SU-DHL-6 (cell line): ENCODE measurements around the gene KIF16B.

Experiments
- H2AFZ ChIP-seq: fragments of 200-600 bp; sonication (generic); 2 replicates; pipeline ENCODE4 v1.6.1; 2014; ENCODE audit warnings: low read depth, mild to moderate bottlenecking, moderate library complexity, mixed read lengths, antibody characterized with exemption, low read length; ENCODE audit not compliant: severe bottlenecking
- H3F3A ChIP-seq: fragments of 200-600 bp; shearing (Covaris generic); 2 replicates; pipeline ENCODE4 v1.6.0; 2016; ENCODE audit warnings: antibody characterized with exemption, mild to moderate bottlenecking; ENCODE audit not compliant: insufficient read depth
- H3K27ac ChIP-seq: fragments of 200-600 bp; sonication (generic); 2 replicates; pipeline ENCODE4 v1.5.1; 2016; ENCODE audit warnings: low read depth, mild to moderate bottlenecking, low read length, moderate library complexity, mixed read lengths
- H3K27me3 ChIP-seq: fragments of 200-600 bp; sonication (generic), shearing (Covaris generic); 2 replicates; pipeline ENCODE4 v1.6.0; 2014; ENCODE audit warnings: mild to moderate bottlenecking, low read length
- H3K36me3 ChIP-seq: fragments of 200-600 bp; sonication (generic); 2 replicates; pipeline ENCODE4 v1.6.1; 2014; ENCODE audit warnings: mild to moderate bottlenecking, low read length, mixed read lengths
- H3K4me2 ChIP-seq: fragments of 300-600, 200-600 bp; shearing (Covaris generic), sonication (generic); 2 replicates; pipeline ENCODE4 v1.6.0; 2014; ENCODE audit warnings: low read length, low read depth, mild to moderate bottlenecking; ENCODE audit not compliant: poor library complexity, severe bottlenecking
- H3K4me3 ChIP-seq: fragments of 200-600 bp; sonication (generic); 2 replicates; pipeline ENCODE4 v1.5.1; 2014; ENCODE audit warnings: antibody characterized with exemption, low read length, mild to moderate bottlenecking, mixed read lengths; ENCODE audit not compliant: insufficient read depth, poor library complexity, severe bottlenecking
- H3K79me2 ChIP-seq: fragments of 200-600 bp; sonication (generic); 2 replicates; pipeline ENCODE4 v1.6.1; 2014; ENCODE audit warnings: mild to moderate bottlenecking, low read length, moderate library complexity; ENCODE audit not compliant: insufficient read depth
- H3K9ac ChIP-seq: fragments of 200-600 bp; sonication (generic); 2 replicates; pipeline ENCODE4 v1.7.0; 2014; ENCODE audit warnings: mild to moderate bottlenecking, low read length
- H3K9me2 ChIP-seq: fragments of 200-600 bp; sonication (generic); replicated peaks from 2 replicates; pipeline ENCODE4 v1.6.1; 2014; ENCODE audit warnings: low read length; ENCODE audit not compliant: insufficient read depth
- H3K9me3 ChIP-seq: fragments of 200-600 bp; sonication (generic); 2 replicates; pipeline ENCODE4 v1.6.1; 2014; ENCODE audit warnings: low read length, mixed read lengths; ENCODE audit not compliant: insufficient read depth
- H4K20me1 ChIP-seq: fragments of 200-600 bp; sonication (generic); 2 replicates; pipeline ENCODE4 v1.6.1; 2014; ENCODE audit warnings: low read depth, mild to moderate bottlenecking, antibody characterized with exemption, low read length, moderate library complexity, mixed read lengths
- EZH2phosphoT487 ChIP-seq: fragments of 200-600 bp; sonication (generic), shearing (Covaris generic); conservative IDR thresholded peaks from 2 replicates; pipeline ENCODE4 v1.6.1; 2018; ENCODE audit warnings: mild to moderate bottlenecking, antibody characterized with exemption, low read length, moderate library complexity, mixed read lengths
- TF ChIP-seq, protein P1 (sequence below): fragments of 200-600 bp; sonication (generic); IDR thresholded peaks from one replicate; pipeline ENCODE4 v1.5.1; 2017; ENCODE audit warnings: antibody characterized with exemption, mild to moderate bottlenecking, low read length, moderate library complexity; ENCODE audit not compliant: insufficient read depth, poor library complexity, severe bottlenecking

The KIF16B gene

DNA sequence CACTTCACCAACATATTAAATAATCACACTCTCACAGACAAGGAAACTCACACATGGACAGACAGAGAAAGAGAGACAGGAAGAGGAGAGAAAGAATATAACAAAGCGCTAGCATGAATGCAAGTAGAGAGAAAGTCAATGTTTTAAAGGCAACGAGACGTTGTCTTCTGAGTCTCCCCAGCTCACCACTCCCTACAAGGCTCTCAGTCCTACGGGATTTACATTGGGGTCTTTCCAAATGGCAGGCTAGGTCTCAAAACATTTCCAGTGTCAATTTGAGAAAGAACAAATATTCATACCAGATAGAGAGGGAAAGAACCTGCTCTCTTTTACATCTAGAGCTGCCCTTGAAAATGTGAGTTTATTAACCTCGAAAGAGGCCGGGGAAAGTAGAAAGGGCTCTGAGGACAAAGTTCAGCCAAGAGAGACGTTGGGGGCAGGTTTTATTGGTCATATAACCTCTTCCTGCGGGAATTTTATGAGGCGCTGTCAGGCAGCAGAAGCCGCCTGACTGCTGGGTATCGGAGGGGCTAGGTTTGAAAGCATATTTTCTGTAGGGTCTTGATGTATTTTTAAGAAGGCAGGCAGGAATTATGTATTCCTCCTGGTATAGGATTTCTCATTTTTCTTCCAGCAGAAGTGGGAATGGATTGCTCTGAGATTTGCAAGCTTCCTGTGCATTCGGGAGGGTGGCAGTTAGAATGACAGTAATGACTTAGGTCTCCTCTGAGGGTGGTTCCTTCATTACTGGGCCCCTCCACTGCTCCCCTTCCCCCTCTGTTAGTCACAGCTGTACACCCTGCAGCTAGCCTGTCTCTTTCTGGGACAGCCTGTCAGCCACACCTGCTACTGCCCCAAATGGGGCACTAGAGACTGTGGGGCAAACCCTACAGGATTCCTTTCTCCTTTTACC is 34.4 kb upstream of the KIF16B start:
- Histone ChIP-seq H3K79me2 (no peaks in the 10 kb centered on the region), H4K20me1 (no peaks in the 10 kb centered on the region), H3K27ac (no peak overlapping the region), H3K4me3 (no peak overlapping the region), H2AFZ (no peak overlapping the region), H3K4me2 (no peak overlapping the region), H3K9me3 (no peaks in the 10 kb centered on the region), H3K9ac (no peak overlapping the region), H3K9me2 (no peaks in the 10 kb centered on the region), H3K27me3 (no peaks in the 10 kb centered on the region), H3F3A (no peaks in the 10 kb centered on the region), H3K36me3 (no peaks in the 10 kb centered on the region)
- TF ChIP-seq, protein P1, sequence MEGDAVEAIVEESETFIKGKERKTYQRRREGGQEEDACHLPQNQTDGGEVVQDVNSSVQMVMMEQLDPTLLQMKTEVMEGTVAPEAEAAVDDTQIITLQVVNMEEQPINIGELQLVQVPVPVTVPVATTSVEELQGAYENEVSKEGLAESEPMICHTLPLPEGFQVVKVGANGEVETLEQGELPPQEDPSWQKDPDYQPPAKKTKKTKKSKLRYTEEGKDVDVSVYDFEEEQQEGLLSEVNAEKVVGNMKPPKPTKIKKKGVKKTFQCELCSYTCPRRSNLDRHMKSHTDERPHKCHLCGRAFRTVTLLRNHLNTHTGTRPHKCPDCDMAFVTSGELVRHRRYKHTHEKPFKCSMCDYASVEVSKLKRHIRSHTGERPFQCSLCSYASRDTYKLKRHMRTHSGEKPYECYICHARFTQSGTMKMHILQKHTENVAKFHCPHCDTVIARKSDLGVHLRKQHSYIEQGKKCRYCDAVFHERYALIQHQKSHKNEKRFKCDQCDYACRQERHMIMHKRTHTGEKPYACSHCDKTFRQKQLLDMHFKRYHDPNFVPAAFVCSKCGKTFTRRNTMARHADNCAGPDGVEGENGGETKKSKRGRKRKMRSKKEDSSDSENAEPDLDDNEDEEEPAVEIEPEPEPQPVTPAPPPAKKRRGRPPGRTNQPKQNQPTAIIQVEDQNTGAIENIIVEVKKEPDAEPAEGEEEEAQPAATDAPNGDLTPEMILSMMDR: no peak
- TF ChIP-seq EZH2phosphoT487: no peak

DNA sequence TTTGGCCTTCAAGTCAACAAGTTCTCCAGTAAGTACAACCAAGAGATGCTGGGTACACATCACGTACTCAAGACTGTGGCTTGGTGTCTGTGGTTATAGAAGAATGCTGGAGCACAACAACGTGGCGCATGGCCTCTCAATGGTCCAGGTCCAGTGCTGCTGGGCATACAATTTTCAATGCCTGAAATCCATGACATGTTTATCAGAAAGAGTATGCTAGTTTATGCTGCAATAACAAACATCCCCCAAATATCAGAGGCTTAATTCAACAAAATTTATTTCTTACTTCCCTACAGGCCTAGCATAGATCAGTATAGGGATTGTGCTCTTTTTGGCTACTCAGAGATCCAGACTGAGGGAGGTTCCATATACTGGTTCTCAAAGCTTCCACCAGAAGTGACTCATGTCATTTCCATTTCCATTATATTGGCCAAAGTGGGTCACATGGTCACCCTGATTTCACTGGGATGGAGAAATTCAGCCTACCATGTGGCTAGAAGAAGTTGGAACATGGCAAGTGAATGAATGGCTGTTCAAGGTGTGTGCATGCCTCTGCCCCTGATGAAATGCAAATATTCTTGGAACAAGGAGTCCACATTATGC is 33.3 kb upstream of the KIF16B start:
- H3K9me3 ChIP-seq: no peaks in the 10 kb centered on the region
- H3F3A ChIP-seq: no peaks in the 10 kb centered on the region
- H3K9me2 ChIP-seq: no peaks in the 10 kb centered on the region
- no peaks in the 10 kb centered on the region for H3K27me3 ChIP-seq
- H3K27ac ChIP-seq: no peak overlapping the region
- no peaks in the 10 kb centered on the region for H4K20me1 ChIP-seq
- TF ChIP-seq EZH2phosphoT487: no peak
- TF ChIP-seq, protein P1: no peak
- H3K4me2 ChIP-seq: no peak overlapping the region
- H3K9ac ChIP-seq: no peak overlapping the region
- no peaks in the 10 kb centered on the region for H3K36me3 ChIP-seq
- H3K79me2 ChIP-seq: no peaks in the 10 kb centered on the region
- H2AFZ ChIP-seq: no peak overlapping the region
- H3K4me3 ChIP-seq: no peak overlapping the region

DNA sequence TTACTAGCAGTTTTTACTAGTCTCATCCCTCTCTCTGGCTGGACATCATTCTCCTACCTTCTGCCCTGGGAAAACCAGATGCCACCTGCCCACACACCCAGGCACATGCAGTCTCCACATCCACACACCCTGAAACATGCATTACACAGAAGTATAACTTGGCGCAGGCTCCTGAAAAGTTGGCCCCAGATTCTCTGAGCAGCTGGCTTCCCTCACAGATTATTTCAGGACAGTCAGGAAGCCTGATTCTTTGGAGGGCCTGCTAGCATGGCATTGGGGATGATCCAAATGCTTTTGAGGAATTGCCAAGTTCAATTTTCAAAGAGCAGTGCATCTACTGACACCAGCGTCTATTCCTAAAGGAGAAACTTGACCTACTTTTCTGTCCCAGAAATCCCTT is 27.8 kb upstream of the KIF16B start:
- Histone ChIP-seq H2AFZ (no peak overlapping the region), H3K79me2 (no peaks in the 10 kb centered on the region), H3F3A (no peaks in the 10 kb centered on the region), H3K4me3 (no peak overlapping the region), H3K9me3 (no peaks in the 10 kb centered on the region), H4K20me1 (no peaks in the 10 kb centered on the region), H3K27ac (no peak overlapping the region), H3K9me2 (no peaks in the 10 kb centered on the region), H3K36me3 (no peaks in the 10 kb centered on the region), H3K27me3 (no peaks in the 10 kb centered on the region), H3K9ac (no peak overlapping the region), H3K4me2 (no peak overlapping the region)
- TF ChIP-seq, protein P1: no peak
- no peak for TF ChIP-seq EZH2phosphoT487
